Endothelial cell (in vitro differentiated cells): ENCODE data around the gene MOB2. TPM values are rescaled to one million over a fixed set of nuclear protein-coding genes. Genes with fewer than 3 reads are reported as not detected.

Source experiments
- DNase-seq: peaks from one replicate; pipeline ENCODE4 v3.0.0; 2021; ENCODE audit warnings: low spot score
- H3K27ac Mint-ChIP-seq: one replicate; pipeline ENCODE4 v1.8.0; 2021; ENCODE audit warnings: mixed read lengths, inconsistent platforms; ENCODE audit not compliant: unreplicated experiment
- H3K27me3 Mint-ChIP-seq: one replicate; pipeline ENCODE4 v1.8.0; 2021; ENCODE audit warnings: mild to moderate bottlenecking, moderate library complexity, mixed read lengths, inconsistent platforms; ENCODE audit not compliant: unreplicated experiment
- H3K36me3 Mint-ChIP-seq: one replicate; pipeline ENCODE4 v1.8.0; 2021; ENCODE audit warnings: mild to moderate bottlenecking, low read depth, mixed read lengths, inconsistent platforms; ENCODE audit not compliant: unreplicated experiment
- H3K4me1 Mint-ChIP-seq: one replicate; pipeline ENCODE4 v1.8.0; 2021; ENCODE audit warnings: mild to moderate bottlenecking, mixed read lengths, inconsistent platforms; ENCODE audit not compliant: unreplicated experiment
- H3K4me3 Mint-ChIP-seq: one replicate; pipeline ENCODE4 v1.8.0; 2021; ENCODE audit warnings: mild to moderate bottlenecking, mixed read lengths, inconsistent platforms; ENCODE audit not compliant: unreplicated experiment
- H3K9me3 Mint-ChIP-seq: one replicate; pipeline ENCODE4 v1.8.0; 2021; ENCODE audit warnings: mixed read lengths, inconsistent platforms; ENCODE audit not compliant: unreplicated experiment
- CTCF ChIP-seq: fragments of 200-600 bp; sonication (generic); IDR thresholded peaks from one replicate; pipeline ENCODE4 v1.5.0; 2021; ENCODE audit warnings: antibody characterized with exemption; ENCODE audit not compliant: unreplicated experiment
- total RNA-seq: library from RNA; stranded (reverse); fragmentation: NEBNext Ultra II Directional; extraction: Animal tissue kit (Norgen Biotek cat#: 25700); gene quantifications from one replicate; pipeline ENCODE4 v1.2.1, GENCODE V29; 2021; ENCODE audit not compliant: unreplicated experiment

Gene MOB2
- total RNA-seq, 1 donor from 2014 or later = 37.5 TPM

GRCh38 chr11:1478011-1478410 is 8.6 kb downstream of the MOB2 start:
- Mint-ChIP-seq H3K4me1 (no peaks in the 10 kb centered on the region), H3K36me3 (peaks cover 12% of the 10 kb centered on the region), H3K27me3 (no peaks in the 10 kb centered on the region), H3K27ac (no peak overlapping the region), H3K4me3 (no peak overlapping the region), H3K9me3 (no peaks in the 10 kb centered on the region)
- DNase-seq = no peak
- no peak for TF ChIP-seq CTCF

GRCh38 chr11:1476940-1477736 is 9.4 kb downstream of the MOB2 start:
- no peak for TF ChIP-seq CTCF
- Mint-ChIP-seq H3K27ac (no peak overlapping the region), H3K27me3 (no peaks in the 10 kb centered on the region), H3K4me1 (no peaks in the 10 kb centered on the region), H3K4me3 (no peak overlapping the region), H3K9me3 (no peaks in the 10 kb centered on the region), H3K36me3 (peaks cover 12% of the 10 kb centered on the region)
- DNase-seq = no peak

GRCh38 chr11:1475841-1476240 is 10.7 kb downstream of the MOB2 start:
- no peak for TF ChIP-seq CTCF
- H3K9me3 Mint-ChIP-seq = no peaks in the 10 kb centered on the region
- H3K4me3 Mint-ChIP-seq = no peak overlapping the region
- peaks cover 12% of the 10 kb centered on the region for H3K36me3 Mint-ChIP-seq
- no peaks in the 10 kb centered on the region for H3K4me1 Mint-ChIP-seq
- peaks cover 7% of the 10 kb centered on the region for H3K27me3 Mint-ChIP-seq
- DNase-seq = no peak
- no peak overlapping the region for H3K27ac Mint-ChIP-seq

GRCh38 chr11:1473786-1474185 is 12.8 kb downstream of the MOB2 start:
- no peaks in the 10 kb centered on the region for H3K9me3 Mint-ChIP-seq
- H3K27me3 Mint-ChIP-seq = peaks cover 7% of the 10 kb centered on the region
- no peak overlapping the region for H3K4me3 Mint-ChIP-seq
- no peak overlapping the region for H3K27ac Mint-ChIP-seq
- no peak for TF ChIP-seq CTCF
- DNase-seq = no peak
- H3K4me1 Mint-ChIP-seq = no peaks in the 10 kb centered on the region
- H3K36me3 Mint-ChIP-seq = peaks cover 9% of the 10 kb centered on the region

GRCh38 chr11:1473011-1473628 is 13.5 kb downstream of the MOB2 start:
- no peak overlapping the region for H3K27ac Mint-ChIP-seq
- no peaks in the 10 kb centered on the region for H3K4me1 Mint-ChIP-seq
- no peak for TF ChIP-seq CTCF
- H3K9me3 Mint-ChIP-seq = no peaks in the 10 kb centered on the region
- H3K27me3 Mint-ChIP-seq = peaks cover 7% of the 10 kb centered on the region
- H3K36me3 Mint-ChIP-seq = peaks cover 7% of the 10 kb centered on the region
- no peak for DNase-seq
- H3K4me3 Mint-ChIP-seq = no peak overlapping the region
